SH-SY5Y (cell line): ENCODE results near the gene GRIFIN.

Source experiments
- GATA2 ChIP-seq: IDR thresholded peaks from 2 replicates; pipeline ENCODE4 v1.6.1; 2011; ENCODE audit warnings: mild to moderate bottlenecking, low read depth, low read length
- GATA3 ChIP-seq: IDR thresholded peaks from 2 replicates; pipeline ENCODE4 v1.6.1; 2011; ENCODE audit warnings: low read depth, mild to moderate bottlenecking, low read length, moderate library complexity

DNA sequence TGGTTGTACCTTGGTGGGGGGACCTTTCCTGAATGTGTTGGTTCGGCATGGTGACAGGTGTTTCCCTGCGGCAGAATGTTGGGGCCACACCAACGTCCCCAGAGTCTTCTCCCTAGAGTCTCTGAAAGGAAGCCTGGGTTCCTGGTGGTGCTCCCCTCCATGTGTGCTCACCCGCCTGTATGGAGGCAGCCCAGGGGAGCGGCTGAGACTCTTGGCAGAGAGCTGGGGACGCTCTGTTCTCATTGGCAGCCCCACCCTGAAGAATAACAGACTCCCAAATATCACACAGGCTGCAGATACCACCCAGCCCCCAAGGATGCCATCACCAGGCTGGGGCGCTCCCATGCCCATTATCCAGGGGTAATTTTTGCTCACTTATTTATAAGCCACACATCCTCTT is 38.0 kb downstream of the GRIFIN start:
- no peak for TF ChIP-seq GATA2
- no peak for TF ChIP-seq GATA3
